ENCODE data around the gene CACNA2D2.

Gene CACNA2D2

DNA sequence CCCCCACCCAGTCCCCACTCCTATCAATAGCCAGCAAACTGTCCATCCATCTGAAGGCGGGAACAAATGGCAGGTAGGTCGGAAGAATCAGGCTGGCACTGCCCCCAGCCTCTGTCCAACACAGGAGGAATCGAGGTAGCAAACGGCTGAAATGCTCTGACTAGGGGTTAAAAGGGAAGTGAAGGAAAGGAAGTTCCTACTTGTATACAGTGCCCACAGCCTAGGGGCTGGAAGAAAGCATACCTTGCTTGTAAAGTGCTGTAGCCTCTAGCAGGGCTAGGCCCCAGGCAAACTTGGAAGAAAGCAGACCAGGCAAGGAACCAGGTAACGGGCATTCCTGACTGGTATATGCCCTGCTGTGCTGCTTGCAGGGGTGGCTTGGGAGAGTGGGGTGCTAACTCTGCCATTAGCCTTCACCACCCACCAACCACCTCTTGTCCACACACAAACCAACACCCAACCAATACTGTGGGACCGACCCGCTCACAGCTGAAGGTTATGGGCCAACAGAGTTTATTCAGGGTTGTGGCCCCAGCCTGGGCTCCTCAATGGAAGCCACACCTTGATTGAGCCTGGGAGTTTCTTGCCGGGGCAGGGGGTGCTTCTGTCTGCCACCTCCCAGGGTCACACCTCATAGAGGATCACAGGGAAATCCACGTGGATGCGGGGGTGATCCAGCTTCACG lies 177.8 kb downstream of the CACNA2D2 start:
- H3K4me3 ChIP-seq (replicated peaks; ENCODE audit: low read depth, low read length) = no peak overlapping the region
- no peak for DNase-seq (ENCODE audit: extremely low read depth, low read depth)
- TF ChIP-seq, protein P1, sequence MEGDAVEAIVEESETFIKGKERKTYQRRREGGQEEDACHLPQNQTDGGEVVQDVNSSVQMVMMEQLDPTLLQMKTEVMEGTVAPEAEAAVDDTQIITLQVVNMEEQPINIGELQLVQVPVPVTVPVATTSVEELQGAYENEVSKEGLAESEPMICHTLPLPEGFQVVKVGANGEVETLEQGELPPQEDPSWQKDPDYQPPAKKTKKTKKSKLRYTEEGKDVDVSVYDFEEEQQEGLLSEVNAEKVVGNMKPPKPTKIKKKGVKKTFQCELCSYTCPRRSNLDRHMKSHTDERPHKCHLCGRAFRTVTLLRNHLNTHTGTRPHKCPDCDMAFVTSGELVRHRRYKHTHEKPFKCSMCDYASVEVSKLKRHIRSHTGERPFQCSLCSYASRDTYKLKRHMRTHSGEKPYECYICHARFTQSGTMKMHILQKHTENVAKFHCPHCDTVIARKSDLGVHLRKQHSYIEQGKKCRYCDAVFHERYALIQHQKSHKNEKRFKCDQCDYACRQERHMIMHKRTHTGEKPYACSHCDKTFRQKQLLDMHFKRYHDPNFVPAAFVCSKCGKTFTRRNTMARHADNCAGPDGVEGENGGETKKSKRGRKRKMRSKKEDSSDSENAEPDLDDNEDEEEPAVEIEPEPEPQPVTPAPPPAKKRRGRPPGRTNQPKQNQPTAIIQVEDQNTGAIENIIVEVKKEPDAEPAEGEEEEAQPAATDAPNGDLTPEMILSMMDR (IDR thresholded peaks at IDR 0.05; ENCODE audit: low read depth, low read length, missing control alignments) = no peak

DNA sequence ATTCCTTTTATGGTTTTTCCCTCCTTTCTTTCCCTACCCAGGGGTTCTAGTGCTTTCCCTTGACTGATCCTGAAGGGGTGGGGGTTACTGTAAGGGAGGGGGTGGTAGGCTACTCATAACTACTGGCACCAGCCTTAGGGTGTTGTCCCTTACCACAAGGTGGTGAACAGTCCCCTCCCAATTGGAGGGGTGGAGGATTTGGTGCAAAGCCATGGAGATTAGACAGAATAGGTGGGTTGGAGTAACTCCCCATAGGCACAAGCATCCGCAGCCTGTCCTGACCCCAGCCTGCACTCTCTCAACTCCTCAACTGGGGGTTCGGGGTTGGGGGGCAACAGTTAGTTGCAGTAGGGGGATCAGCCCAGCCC lies 178.3 kb downstream of the CACNA2D2 start:
- TF ChIP-seq, protein P1 (IDR thresholded peaks at IDR 0.05; ENCODE audit: low read depth, low read length, missing control alignments) = no peak
- H3K4me3 ChIP-seq (replicated peaks; ENCODE audit: low read depth, low read length) = no peak overlapping the region
- no peak for DNase-seq (ENCODE audit: extremely low read depth, low read depth)

DNA sequence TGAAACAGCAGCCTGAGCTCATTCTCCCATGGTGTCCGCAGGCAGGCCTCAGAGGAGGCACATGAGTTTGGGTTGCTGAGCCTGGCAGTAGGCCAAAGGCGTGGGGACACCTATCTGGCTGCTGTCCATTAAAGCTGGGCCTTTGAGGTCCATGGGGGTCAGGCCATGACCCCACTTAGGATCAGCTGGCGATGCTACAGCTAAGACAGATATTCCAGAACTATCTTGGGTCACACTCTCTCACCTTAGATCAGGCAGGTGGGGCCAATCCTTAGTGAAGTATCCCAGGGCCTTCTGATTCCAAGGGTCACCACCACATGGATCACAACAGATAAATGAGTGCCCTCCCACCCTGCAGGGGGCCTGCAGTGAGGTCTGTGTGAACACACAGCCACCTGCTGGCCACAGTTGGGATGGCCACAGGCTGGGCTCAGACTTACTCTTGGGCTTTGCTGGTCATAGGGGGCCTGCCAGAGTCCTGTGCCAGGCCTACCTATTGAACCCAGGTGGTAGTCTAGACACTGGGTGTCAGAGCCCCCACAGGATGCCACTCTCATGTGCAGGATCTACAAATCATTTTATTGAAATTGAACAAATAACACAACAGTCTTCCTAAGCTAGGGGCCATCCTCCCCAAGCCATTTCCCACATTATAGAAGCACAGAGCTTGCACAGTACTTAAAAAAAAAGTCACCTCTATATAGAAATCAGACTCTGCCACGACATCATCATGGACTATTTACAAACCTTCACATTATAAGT lies 178.9 kb downstream of the CACNA2D2 start:
- no peak overlapping the region for H3K4me3 ChIP-seq (replicated peaks; ENCODE audit: low read depth, low read length)
- TF ChIP-seq, protein P1 (IDR thresholded peaks at IDR 0.05; ENCODE audit: low read depth, low read length, missing control alignments) = peak; percentile 89
- no peak for DNase-seq (ENCODE audit: extremely low read depth, low read depth)

DNA sequence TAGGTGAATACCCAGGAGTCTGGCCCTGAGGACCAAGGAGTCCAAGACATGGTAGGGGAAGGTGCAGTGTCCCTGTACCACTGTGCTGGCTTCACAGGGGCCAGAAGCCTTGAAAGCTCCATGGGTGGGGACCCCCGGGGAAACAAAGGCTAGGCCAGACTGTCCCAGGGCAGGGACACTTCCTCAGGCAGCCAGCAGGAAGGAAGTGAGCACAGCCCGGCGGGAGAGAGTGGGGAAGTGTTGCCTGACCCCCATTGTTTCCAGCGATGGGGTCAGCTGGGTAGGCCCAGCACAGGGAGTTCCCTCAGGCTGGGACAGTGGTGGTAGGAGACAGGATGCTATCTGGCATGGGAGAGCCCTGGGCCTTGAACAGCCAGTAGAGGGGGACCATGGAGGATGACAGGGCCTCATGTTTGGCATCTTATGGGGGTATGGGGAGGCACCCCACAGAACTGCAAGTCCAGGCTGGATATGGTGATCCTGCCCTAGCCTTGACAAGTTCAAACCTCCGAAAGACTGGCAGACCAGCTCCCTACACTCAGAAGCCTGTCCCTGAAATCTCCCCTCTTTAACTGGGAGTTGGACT lies 179.7 kb downstream of the CACNA2D2 start:
- TF ChIP-seq, protein P1 (IDR thresholded peaks at IDR 0.05; ENCODE audit: low read depth, low read length, missing control alignments) = no peak
- no peak for DNase-seq (ENCODE audit: extremely low read depth, low read depth)
- H3K4me3 ChIP-seq (replicated peaks; ENCODE audit: low read depth, low read length) = no peak overlapping the region

DNA sequence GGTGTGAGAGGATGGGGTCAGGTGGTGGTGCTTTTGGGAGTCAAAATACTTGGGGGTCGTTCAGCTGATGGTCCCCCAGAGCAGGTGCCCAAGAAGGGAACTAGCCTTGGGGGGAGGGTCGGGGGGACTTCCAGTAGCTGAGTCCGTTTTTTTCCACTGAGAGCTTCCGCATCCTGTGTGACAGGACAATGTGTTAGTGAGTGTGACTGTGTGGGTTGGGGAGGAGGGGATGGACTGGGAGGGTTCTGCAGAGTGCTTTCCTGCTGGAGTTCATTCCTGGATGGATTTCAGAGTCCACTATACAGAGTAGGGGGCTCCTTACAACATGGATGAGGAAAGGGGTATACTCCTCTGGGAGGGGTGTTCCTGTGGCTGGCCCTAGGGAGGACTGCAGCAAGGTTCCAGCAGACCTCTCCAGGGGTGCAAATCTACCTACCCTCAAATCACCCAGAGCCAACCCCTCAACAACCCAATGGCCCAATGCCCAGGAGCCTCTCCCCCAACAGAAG lies 180.3 kb downstream of the CACNA2D2 start:
- TF ChIP-seq, protein P1 (IDR thresholded peaks at IDR 0.05; ENCODE audit: low read depth, low read length, missing control alignments) = no peak

DNA sequence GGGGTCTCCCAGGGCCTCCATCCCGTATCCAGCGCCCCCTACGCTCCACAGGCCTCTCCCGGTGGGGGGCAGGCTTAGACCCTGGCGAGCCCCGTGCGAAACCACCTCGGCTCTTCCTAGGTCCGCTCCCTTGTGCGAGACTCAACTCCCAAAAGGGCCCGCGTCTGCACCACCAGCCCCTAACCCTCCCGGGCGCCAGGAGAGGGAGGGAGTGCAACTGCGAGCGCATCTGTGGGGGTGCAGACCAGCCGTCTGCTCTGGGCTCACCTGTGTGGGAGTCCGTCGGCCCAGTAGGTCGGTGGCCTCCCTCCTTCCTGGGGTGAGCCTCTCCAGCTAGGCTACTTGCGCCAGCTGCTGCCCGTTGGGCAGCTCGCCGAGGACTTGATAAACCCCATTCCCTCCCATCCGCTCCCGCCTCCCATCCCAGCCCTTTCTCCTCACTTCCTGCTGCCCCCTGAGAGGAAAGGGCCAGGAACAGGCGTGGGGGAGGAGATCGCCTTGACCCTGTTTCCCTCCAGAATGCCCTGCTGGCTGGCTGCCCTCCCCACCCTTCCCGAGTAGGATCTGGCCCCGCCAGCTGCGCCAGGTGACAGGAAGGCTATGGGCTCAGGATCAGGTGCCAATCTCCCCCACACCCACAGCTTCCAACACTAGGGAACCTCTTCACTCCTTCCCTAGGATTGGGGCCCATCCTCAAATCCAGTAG lies 180.9 kb downstream of the CACNA2D2 start, which contains the start of gene HYAL2:
Gene HYAL2, minus strand, starts transcription at position 360 of the 706 bp plus-strand sequence. CDS start 2,256 bp downstream, outside the sequence.
- peak within 1 kb of the TSS; percentile 86 for H3K4me3 ChIP-seq (replicated peaks; ENCODE audit: low read depth, low read length)
- TF ChIP-seq, protein P1 (IDR thresholded peaks at IDR 0.05; ENCODE audit: low read depth, low read length, missing control alignments) = no peak
- DNase-seq (ENCODE audit: extremely low read depth, low read depth) = no peak

More for the DNA sequence above, 180.3 kb downstream of the CACNA2D2 start:
- DNase-seq (ENCODE audit: extremely low read depth, low read depth) = no peak
- H3K4me3 ChIP-seq (replicated peaks; ENCODE audit: low read depth, low read length) = no peak overlapping the region
